Left colon (tissue), 2 donors: ENCODE data around the gene ALDH2. TPM values are rescaled to one million over a fixed set of nuclear protein-coding genes. Genes with fewer than 3 reads are reported as not detected.
"Not testable (repeated sequence)": the region's sequence is repeated elsewhere in the genome, so short reads cannot be mapped to it uniquely, and the experiment has no call there.

Source experiments
- ATAC-seq: fragments of 200-7000 bp; cut with Tn5 transposase; one replicate; pipeline ENCODE4 v1.9.1; 2020; ENCODE audit warnings: mild to moderate bottlenecking, moderate library complexity
- DNase-seq, 2 donors: peaks; one replicate each; pipeline ENCODE4 v3.0.0-alpha.2; 2020
- intact Hi-C, 2 donors: fragments of 100-400 bp; cut with DNase I in 1 of 2; cut with micrococcal nuclease in 1 of 2; formaldehyde crosslinking; loops; one replicate each; pipeline versions ENCODE4 v1.11.2 to v1.14.0; 2022; cut with DNase I, micrococcal nuclease
- long read RNA-seq: library from polyadenylated mRNA; unstranded; transcript quantifications from one replicate; pipeline ENCODE4 v2.0.0, GENCODE V29; 2021
- total RNA-seq, 2 donors: library from RNA; stranded (reverse); fragmentation: NEBNext Ultra II Directional; extraction: Animal tissue kit (Norgen Biotek cat#: 25700); gene quantifications; one replicate each; pipeline ENCODE4 v1.2.1, GENCODE V29; 2021
- donor health status: DM: no; HTN: no; CAD: no.
- donor health status: DM: yes; HTN: yes; CAD: no.

The ALDH2 gene
- 100 to 1,000 TPM; 371 to 399 TPM for total RNA-seq
- long read RNA-seq, full-length matches to known transcripts = 1,077 of 1,203 reads
- long read RNA-seq, partial matches to known transcripts = 83 of 1,203 reads
- long read RNA-seq, other reads (novel, unspliced or antisense) = 43 of 1,203 reads

GRCh38 chr12:111766608-111767361 lies at the start of gene ALDH2:
TSS of gene ALDH2 (plus strand) at chr12:111766933. CDS start at chr12:111766983, 50 bp downstream.
- peak; percentile 84 for ATAC-seq
- DNase-seq = peak; percentile 81 to 86
- intact Hi-C loops = no loop called here

GRCh38 chr12:111719316-111719715 lies 47.4 kb upstream of the ALDH2 start:
- ATAC-seq, DNase-seq, intact Hi-C loops: not testable (repeated sequence)

- DNase-seq (no peak), ATAC-seq (no peak)
- intact Hi-C loops = no loop called here
Measured at GRCh38 chr12:111720457-111720856, 46.3 kb upstream of the ALDH2 start.

GRCh38 chr12:111723646-111724360 lies 42.9 kb upstream of the ALDH2 start:
- ATAC-seq, DNase-seq, intact Hi-C loops: not testable (repeated sequence)

- ATAC-seq = no peak
- DNase-seq = no peak
- intact Hi-C loops = no loop called here
Measured at GRCh38 chr12:111728795-111729194, 37.9 kb upstream of the ALDH2 start.

- intact Hi-C loops = no loop called here
- no peak for DNase-seq
- ATAC-seq = no peak
Measured at GRCh38 chr12:111730420-111730819, 36.3 kb upstream of the ALDH2 start.

GRCh38 chr12:111732786-111733185 lies 33.9 kb upstream of the ALDH2 start:
- ATAC-seq (no peak), DNase-seq (no peak)
- intact Hi-C loops = no loop called here

GRCh38 chr12:111733340-111733915 lies 33.3 kb upstream of the ALDH2 start:
- intact Hi-C loops = no loop called here
- ATAC-seq (no peak), DNase-seq (no peak)

GRCh38 chr12:111739524-111739923 lies 27.2 kb upstream of the ALDH2 start:
- DNase-seq, ATAC-seq, intact Hi-C loops: not testable (repeated sequence)

GRCh38 chr12:111741235-111741812 lies 25.4 kb upstream of the ALDH2 start:
- DNase-seq (peak in 1 of 2 donors; percentile 62), ATAC-seq (peak; percentile 91)
- intact Hi-C loops = no loop called here

GRCh38 chr12:111745211-111745610 lies 21.5 kb upstream of the ALDH2 start:
- intact Hi-C loops = no loop called here
- DNase-seq = no peak
- no peak for ATAC-seq

- ATAC-seq = no peak
- intact Hi-C loops = no loop called here
- no peak for DNase-seq
Measured at GRCh38 chr12:111747333-111747732, 19.4 kb upstream of the ALDH2 start.

GRCh38 chr12:111748151-111748672 lies 18.5 kb upstream of the ALDH2 start:
- no peak for DNase-seq
- intact Hi-C loops = no loop called here
- no peak for ATAC-seq

GRCh38 chr12:111748867-111749266 lies 17.9 kb upstream of the ALDH2 start:
- ATAC-seq = no peak
- DNase-seq = no peak
- intact Hi-C loops = no loop called here

GRCh38 chr12:111749391-111749790 lies 17.3 kb upstream of the ALDH2 start:
- ATAC-seq (no peak), DNase-seq (no peak)
- intact Hi-C loops = no loop called here

GRCh38 chr12:111753144-111753881 lies 13.4 kb upstream of the ALDH2 start:
- intact Hi-C loops = loop anchor here (10.0 kb wide), 2 partner anchors 51 to 61 kb away; no protein-coding TSS in a partner anchor
- ATAC-seq (peak; percentile 97), DNase-seq (peak; percentile 53 to 73)

- intact Hi-C loops = loop anchor here (10.0 kb wide), 2 partner anchors 50 to 60 kb away; no protein-coding TSS in a partner anchor
- no peak for ATAC-seq
- DNase-seq = no peak
Measured at GRCh38 chr12:111754671-111755070, 12.1 kb upstream of the ALDH2 start.

- DNase-seq (no peak), ATAC-seq (no peak)
- intact Hi-C loops = loop anchor here (10.0 kb wide), 2 partner anchors 49 to 59 kb away; no protein-coding TSS in a partner anchor
Measured at GRCh38 chr12:111756196-111756595, 10.5 kb upstream of the ALDH2 start.
